ENCODE measurements around the gene GSN.

GSN gene

GRCh38 chr9:121322737-121323448, 54.9 kb downstream of the GSN start:
- Histone ChIP-seq H4K20me1 (ENCODE audit: insufficient read depth) (no peaks in the 10 kb centered on the region), H3K36me3 (ENCODE audit: insufficient read depth) (no peaks in the 10 kb centered on the region), H2AFZ (ENCODE audit: low read depth) (no peak overlapping the region), H3K27me3 (ENCODE audit: insufficient read depth, low read depth) (no peaks in the 10 kb centered on the region), H3K27ac (no peak overlapping the region), H3K4me2 (no peak overlapping the region), H3K4me1 (ENCODE audit: low read depth, poor library complexity, severe bottlenecking) (no peaks in the 10 kb centered on the region), H3K4me3 (IDR thresholded peaks at IDR 0.05; ENCODE audit: insufficient read depth, low read depth, low read length) (no peak overlapping the region), H3K79me2 (ENCODE audit: insufficient read depth, low read depth) (no peaks in the 10 kb centered on the region), H3K9ac (no peak overlapping the region)
- TF ChIP-seq CTCF (conservative IDR thresholded peaks at IDR 0.05; ENCODE audit: low read depth, low read length), result no peak

GRCh38 chr9:121323449-121324151, 55.6 kb downstream of the GSN start:
- H2AFZ ChIP-seq (ENCODE audit: low read depth), result no peak overlapping the region
- H3K4me3 ChIP-seq (IDR thresholded peaks at IDR 0.05; ENCODE audit: insufficient read depth, low read depth, low read length), result no peak overlapping the region
- no peak overlapping the region for H3K9ac ChIP-seq
- H3K79me2 ChIP-seq (ENCODE audit: insufficient read depth, low read depth), result no peaks in the 10 kb centered on the region
- TF ChIP-seq CTCF (conservative IDR thresholded peaks at IDR 0.05; ENCODE audit: low read depth, low read length), result no peak
- H3K27me3 ChIP-seq (ENCODE audit: insufficient read depth, low read depth), result no peaks in the 10 kb centered on the region
- H3K4me1 ChIP-seq (ENCODE audit: low read depth, poor library complexity, severe bottlenecking), result no peaks in the 10 kb centered on the region
- no peaks in the 10 kb centered on the region for H3K36me3 ChIP-seq (ENCODE audit: insufficient read depth)
- no peak overlapping the region for H3K4me2 ChIP-seq
- no peaks in the 10 kb centered on the region for H4K20me1 ChIP-seq (ENCODE audit: insufficient read depth)
- H3K27ac ChIP-seq, result no peak overlapping the region

- H3K27me3 ChIP-seq (ENCODE audit: insufficient read depth, low read depth), result no peaks in the 10 kb centered on the region
- no peak overlapping the region for H3K9ac ChIP-seq
- H3K79me2 ChIP-seq (ENCODE audit: insufficient read depth, low read depth), result no peaks in the 10 kb centered on the region
- H3K4me2 ChIP-seq, result no peak overlapping the region
- no peaks in the 10 kb centered on the region for H3K36me3 ChIP-seq (ENCODE audit: insufficient read depth)
- no peak overlapping the region for H2AFZ ChIP-seq (ENCODE audit: low read depth)
- TF ChIP-seq CTCF (conservative IDR thresholded peaks at IDR 0.05; ENCODE audit: low read depth, low read length), result no peak
- H3K4me1 ChIP-seq (ENCODE audit: low read depth, poor library complexity, severe bottlenecking), result no peaks in the 10 kb centered on the region
- H3K4me3 ChIP-seq (IDR thresholded peaks at IDR 0.05; ENCODE audit: insufficient read depth, low read depth, low read length), result no peak overlapping the region
- H4K20me1 ChIP-seq (ENCODE audit: insufficient read depth), result no peaks in the 10 kb centered on the region
- no peak overlapping the region for H3K27ac ChIP-seq
Measured at GRCh38 chr9:121324316-121324715, 56.4 kb downstream of the GSN start.

GRCh38 chr9:121324755-121325154, 56.8 kb downstream of the GSN start:
- H3K79me2 ChIP-seq (ENCODE audit: insufficient read depth, low read depth), result no peaks in the 10 kb centered on the region
- no peaks in the 10 kb centered on the region for H3K36me3 ChIP-seq (ENCODE audit: insufficient read depth)
- no peak overlapping the region for H3K4me3 ChIP-seq (IDR thresholded peaks at IDR 0.05; ENCODE audit: insufficient read depth, low read depth, low read length)
- no peak for TF ChIP-seq CTCF (conservative IDR thresholded peaks at IDR 0.05; ENCODE audit: low read depth, low read length)
- no peaks in the 10 kb centered on the region for H3K4me1 ChIP-seq (ENCODE audit: low read depth, poor library complexity, severe bottlenecking)
- H3K27ac ChIP-seq, result no peak overlapping the region
- H3K27me3 ChIP-seq (ENCODE audit: insufficient read depth, low read depth), result no peaks in the 10 kb centered on the region
- H3K4me2 ChIP-seq, result no peak overlapping the region
- H4K20me1 ChIP-seq (ENCODE audit: insufficient read depth), result no peaks in the 10 kb centered on the region
- H2AFZ ChIP-seq (ENCODE audit: low read depth), result no peak overlapping the region
- no peak overlapping the region for H3K9ac ChIP-seq

Measured in KMS-11 (cell line).